Coronary artery (tissue), 2 donors: ENCODE measurements around the gene MS4A10.
"Not testable (repeated sequence)": the region's sequence is repeated elsewhere in the genome, so short reads cannot be mapped to it uniquely, and the experiment has no call there.

Source experiments
- DNase-seq: peaks from one replicate; pipeline ENCODE4 v3.0.0-alpha.2; 2017; ENCODE audit warnings: low spot score
- H3K27ac ChIP-seq, 2 donors: fragments of 200-600 bp; sonication (generic); one replicate each; pipeline ENCODE4 v1.5.1; 2016 to 2019
- H3K4me3 ChIP-seq: fragments of 200-600 bp; sonication (generic); 2 replicates; pipeline ENCODE4 v1.5.1; 2016; ENCODE audit warnings: mild to moderate bottlenecking, moderate library complexity
- TF ChIP-seq, protein P1 (sequence below): fragments of 200-600 bp; sonication (generic); IDR thresholded peaks from one replicate; pipeline ENCODE4 v1.5.1; 2019; ENCODE audit warnings: antibody characterized with exemption

Gene MS4A10

DNA sequence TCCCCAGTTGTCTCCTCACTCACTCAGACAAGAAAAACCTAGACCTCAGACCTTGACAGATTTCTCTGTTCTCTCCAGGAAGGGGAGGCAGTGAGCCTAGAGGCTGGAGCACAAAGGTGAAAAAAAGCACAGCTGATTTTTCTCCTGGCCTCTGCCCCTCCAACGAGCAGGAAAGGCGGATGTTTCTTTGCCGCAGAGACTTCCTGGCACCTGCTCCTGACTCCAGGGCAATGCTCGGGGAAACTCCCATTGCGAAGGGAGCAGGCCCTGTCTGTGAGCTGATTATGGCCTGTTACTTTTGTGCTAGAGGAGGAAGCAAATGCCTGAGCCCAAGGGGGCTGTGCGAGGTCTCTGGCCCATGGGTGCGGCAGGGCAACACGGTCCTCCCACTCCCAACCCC is 25.4 kb downstream of the MS4A10 start:
- TF ChIP-seq, protein P1, sequence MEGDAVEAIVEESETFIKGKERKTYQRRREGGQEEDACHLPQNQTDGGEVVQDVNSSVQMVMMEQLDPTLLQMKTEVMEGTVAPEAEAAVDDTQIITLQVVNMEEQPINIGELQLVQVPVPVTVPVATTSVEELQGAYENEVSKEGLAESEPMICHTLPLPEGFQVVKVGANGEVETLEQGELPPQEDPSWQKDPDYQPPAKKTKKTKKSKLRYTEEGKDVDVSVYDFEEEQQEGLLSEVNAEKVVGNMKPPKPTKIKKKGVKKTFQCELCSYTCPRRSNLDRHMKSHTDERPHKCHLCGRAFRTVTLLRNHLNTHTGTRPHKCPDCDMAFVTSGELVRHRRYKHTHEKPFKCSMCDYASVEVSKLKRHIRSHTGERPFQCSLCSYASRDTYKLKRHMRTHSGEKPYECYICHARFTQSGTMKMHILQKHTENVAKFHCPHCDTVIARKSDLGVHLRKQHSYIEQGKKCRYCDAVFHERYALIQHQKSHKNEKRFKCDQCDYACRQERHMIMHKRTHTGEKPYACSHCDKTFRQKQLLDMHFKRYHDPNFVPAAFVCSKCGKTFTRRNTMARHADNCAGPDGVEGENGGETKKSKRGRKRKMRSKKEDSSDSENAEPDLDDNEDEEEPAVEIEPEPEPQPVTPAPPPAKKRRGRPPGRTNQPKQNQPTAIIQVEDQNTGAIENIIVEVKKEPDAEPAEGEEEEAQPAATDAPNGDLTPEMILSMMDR: no peak
- no peak overlapping the region for H3K27ac ChIP-seq
- no peak overlapping the region for H3K4me3 ChIP-seq
- no peak for DNase-seq

DNA sequence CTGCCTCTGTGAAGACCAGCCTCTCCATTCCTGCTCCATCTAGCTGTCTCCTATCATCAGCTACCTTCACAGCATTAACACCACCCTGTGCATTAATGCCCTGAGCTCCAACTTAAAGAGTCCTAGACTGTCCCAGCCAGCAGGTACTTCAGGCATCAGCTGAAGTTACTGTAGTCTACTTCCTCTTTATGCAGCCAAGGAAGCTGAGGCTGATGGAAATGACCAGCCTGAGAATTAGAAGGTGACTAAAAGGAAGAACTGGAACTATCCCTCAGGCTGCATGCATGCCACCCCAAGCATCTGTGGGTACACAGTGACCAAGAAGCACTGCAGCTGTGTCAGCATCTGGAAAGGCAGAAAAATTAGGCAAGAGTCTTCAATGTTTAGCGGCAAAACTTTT is 28.2 kb downstream of the MS4A10 start:
- TF ChIP-seq, protein P1: no peak
- DNase-seq: no peak

DNA sequence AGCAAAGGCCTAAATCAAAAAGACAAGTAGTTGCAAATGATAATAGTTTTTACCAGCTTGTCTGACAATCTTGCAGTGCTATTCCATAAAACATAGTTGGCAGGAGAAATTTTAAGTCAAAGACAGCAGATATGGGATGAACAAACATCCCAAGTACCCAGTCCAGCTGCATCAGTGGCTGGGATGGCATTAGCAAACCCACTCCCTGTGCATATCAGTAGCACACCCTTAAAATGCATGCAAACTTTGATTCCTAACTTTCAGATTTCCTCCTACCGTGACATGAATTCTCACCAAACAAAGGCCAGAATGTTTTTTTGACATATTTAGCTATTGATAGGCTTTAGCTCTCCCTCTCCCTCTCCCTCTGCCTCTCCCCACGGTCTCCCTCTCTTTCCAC is 29.0 kb downstream of the MS4A10 start:
- Histone ChIP-seq H3K27ac (no peak overlapping the region), H3K4me3 (no peak overlapping the region)
- TF ChIP-seq, protein P1: no peak
- DNase-seq: no peak

More for the DNA sequence above, 28.2 kb downstream of the MS4A10 start:
- no peak overlapping the region for H3K4me3 ChIP-seq
- no peak overlapping the region for H3K27ac ChIP-seq

DNA sequence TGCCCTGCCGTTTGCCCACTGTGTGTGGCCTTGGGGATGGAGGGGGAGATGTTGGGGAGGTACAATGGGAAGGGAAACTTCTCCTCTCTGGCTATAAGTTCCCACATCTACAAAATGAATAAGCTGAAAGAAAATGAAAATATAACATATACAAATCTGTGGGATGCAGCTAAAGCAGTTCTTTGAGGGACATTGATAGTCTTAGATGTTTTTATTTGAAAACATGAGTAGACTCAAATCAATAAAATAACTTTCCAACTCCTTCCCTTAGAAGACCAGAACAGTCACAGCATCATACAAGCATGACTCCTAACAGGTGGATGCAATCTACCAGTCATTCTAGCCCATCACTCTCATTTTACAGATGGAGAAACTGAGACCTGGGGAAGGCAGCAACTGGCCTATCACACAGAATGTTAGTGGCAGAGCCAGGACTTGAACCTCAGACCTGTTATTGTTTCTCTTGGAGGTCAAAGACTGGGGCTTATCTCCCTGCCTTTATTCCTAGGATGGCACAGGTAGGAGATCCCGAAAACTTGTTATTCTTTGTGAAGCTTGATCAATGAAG is 31.5 kb downstream of the MS4A10 start:
- H3K27ac ChIP-seq: no peak overlapping the region
- no peak overlapping the region for H3K4me3 ChIP-seq
- DNase-seq: no peak
- TF ChIP-seq, protein P1: no peak

DNA sequence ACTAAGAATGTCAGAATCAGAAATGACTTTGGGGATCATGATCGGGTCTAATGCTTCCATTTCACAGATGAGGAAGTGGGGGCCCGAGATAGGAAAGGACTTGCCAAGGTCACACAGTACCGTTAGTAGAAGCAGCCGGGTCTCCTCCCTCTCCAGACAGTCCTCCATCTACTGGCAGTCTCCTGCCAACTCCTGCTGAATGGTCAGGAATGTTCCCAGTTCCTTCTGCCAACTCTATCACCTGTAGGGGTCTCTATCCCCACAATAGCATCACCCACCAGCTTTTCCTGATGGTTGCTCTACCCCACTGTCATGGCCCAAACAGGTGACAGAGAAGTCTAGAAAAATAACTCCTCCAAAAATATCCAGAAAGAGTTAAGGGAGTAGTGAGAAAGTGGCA is 32.9 kb downstream of the MS4A10 start:
- no peak overlapping the region for H3K4me3 ChIP-seq
- DNase-seq: no peak
- TF ChIP-seq, protein P1: no peak
- H3K27ac ChIP-seq: no peak overlapping the region

DNA sequence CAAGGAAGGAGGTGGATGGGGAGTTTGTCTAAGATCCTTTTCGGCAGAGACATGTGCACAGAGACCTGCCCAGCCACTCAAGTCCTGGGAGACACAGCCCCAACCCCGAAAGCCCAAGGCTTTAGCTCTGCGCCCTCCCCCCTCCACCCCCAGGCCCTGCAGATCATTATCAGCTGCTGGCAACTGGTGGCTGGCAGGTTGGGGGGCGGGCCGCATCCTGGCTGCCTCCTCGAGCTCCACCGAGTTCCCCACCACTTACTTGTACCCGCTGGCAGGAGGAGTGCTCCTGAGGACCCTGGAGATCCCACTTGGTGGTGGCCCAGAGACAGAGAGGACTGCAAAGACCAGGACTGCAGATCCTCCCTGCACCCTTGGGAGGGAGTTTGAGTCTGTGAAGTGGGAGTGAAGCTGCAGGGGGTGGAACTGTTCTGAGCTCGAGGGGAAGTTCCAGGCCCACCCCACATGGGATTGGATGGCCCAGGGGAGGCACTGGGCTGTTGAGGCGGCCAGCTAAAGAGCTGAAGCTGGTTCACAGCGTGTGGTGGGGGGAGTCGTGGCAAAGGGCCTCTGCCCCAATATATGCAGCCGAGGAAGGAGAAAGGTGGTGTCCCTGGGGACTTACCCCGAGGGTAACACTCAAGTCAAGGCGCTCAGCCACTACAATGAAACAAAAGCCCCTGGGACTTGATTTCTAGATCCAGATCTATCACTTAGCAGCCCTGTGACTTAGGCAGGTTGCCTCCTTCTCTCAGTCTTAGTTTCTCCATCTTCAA is 36.9 kb downstream of the MS4A10 start:
- no peak overlapping the region for H3K27ac ChIP-seq
- TF ChIP-seq, protein P1: no peak
- no peak overlapping the region for H3K4me3 ChIP-seq
- DNase-seq: no peak

DNA sequence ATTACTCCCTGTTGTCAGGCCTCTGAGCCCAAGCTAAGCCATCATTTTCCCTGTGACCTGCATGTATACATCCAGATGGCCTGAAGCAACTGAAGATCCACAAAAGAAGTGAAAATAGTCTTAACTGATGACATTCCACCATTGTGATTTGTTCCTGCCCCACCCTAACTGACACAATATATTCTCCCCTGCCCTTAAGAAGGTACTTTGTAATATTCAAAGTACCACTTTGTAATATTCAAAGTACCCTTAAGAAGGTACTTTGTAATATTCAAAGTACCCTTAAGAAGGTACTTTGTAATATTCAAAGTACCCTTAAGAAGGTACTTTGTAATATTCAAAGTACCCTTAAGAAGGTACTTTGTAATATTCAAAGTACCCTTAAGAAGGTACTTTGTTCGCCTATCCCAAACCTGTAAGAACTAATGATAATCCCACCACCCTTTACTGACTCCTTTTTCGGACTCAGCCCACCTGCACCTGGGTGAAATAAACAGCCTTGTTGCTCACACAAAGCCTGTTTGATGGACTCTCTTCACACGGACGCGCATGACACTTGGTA is 38.7 kb downstream of the MS4A10 start:
- not testable (repeated sequence) for H3K4me3 ChIP-seq, DNase-seq, H3K27ac ChIP-seq
